ENCODE measurements around the gene CDIPT. TPM values are rescaled to one million over a fixed set of nuclear protein-coding genes. Genes with fewer than 3 reads are reported as not detected.

CDIPT gene
- total and polyA plus RNA-seq, 2 of the 13 experiments (the other 11 are each of a cell fraction or from before 2014, with no cell fraction given): 54.9 to 97.5 TPM

GRCh38 chr16:29899516-29900101 is 36.6 kb upstream of the CDIPT start, which contains the start of gene SEZ6L2 (continued):
- TF ChIP-seq HOXA5 (CRISPR knock-in tag; IDR thresholded peaks at IDR 0.05): peak; percentile 99; the same call in 1 of the 2 replicates
- TF ChIP-seq ZBTB40 (IDR thresholded peaks at IDR 0.05): no peak
- no peak for TF ChIP-seq ZBTB40 (CRISPR knock-in tag; IDR thresholded peaks at IDR 0.05)
- TF ChIP-seq TFAP4 (IDR thresholded peaks at IDR 0.05; ENCODE audit: borderline replicate concordance, low read depth): no peak; the same call in 1 of the 2 replicates
- TF ChIP-seq ZBTB4 (CRISPR knock-in tag; IDR thresholded peaks at IDR 0.05; ENCODE audit: borderline replicate concordance): no peak
- TF ChIP-seq FOXP4 (CRISPR knock-in tag; IDR thresholded peaks at IDR 0.05): peak; percentile 50; the same call in 1 of the 2 replicates
- TF ChIP-seq IKZF4 (CRISPR knock-in tag; IDR thresholded peaks at IDR 0.05; ENCODE audit: borderline replicate concordance, low read depth, not compliant biosample characterization): no peak
- no peak for TF ChIP-seq MAX (IDR thresholded peaks at IDR 0.05)
- TF ChIP-seq ZNF207 (IDR thresholded peaks at IDR 0.05; ENCODE audit: borderline replicate concordance): no peak
- peak; percentile 88 for TF ChIP-seq ZNF781 (CRISPR knock-in tag; IDR thresholded peaks at IDR 0.05; ENCODE audit: borderline replicate concordance, not compliant biosample characterization)
- 0 out of 2 replicates have a peak, but pooled peaks have one; percentile 98 for TF ChIP-seq ZNF773 (CRISPR knock-in tag; IDR thresholded peaks at IDR 0.05; ENCODE audit: borderline replicate concordance)
- no peak for TF ChIP-seq ZBTB38 (CRISPR knock-in tag; IDR thresholded peaks at IDR 0.05)
- no peak for TF ChIP-seq FIP1L1 (IDR thresholded peaks at IDR 0.05; ENCODE audit: borderline replicate concordance, insufficient read depth, low read depth, low read length)
